Panc1 (cell line): Measurements from ENCODE around the gene PDE10A.

Experiments used
- CTCF ChIP-seq: fragments of 450-650 bp; IDR thresholded peaks from 2 replicates; pipeline ENCODE4 v1.5.1; 2017; ENCODE audit warnings: mild to moderate bottlenecking
- POLR2AphosphoS5 ChIP-seq: IDR thresholded peaks from 2 replicates; pipeline ENCODE4 v1.6.1; 2012; ENCODE audit warnings: mild to moderate bottlenecking, low read depth, low read length, moderate library complexity
- REST ChIP-seq, 2 experiments: IDR thresholded peaks; 2 replicates each; pipeline ENCODE4 v1.6.1; 2011 to 2012; ENCODE audit warnings: low read depth in 2 of 2, control low read depth in 1 of 2, low read length in 1 of 2, mild to moderate bottlenecking in 1 of 2, moderate library complexity in 1 of 2; ENCODE audit not compliant: insufficient read depth in 1 of 2

DNA sequence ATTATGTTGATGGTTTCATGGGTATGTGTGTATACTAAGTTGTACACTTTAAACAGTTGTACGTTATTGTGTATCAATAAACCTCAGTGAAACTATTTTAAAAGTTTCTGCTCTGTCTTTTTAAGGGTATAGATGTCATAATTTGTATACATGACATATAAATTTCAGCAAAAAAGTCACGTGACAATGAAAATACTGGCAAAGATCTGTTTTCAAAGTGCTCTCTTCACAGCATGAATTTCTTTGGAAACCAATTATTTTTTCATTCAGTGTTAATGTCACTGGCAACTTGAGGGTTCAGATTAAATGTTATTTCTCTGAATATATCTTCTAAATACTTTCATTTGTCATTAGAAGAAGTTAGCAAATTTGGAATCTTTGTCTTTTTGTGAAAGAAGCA is 261.9 kb downstream of the PDE10A start:
- TF ChIP-seq CTCF, result no peak
- TF ChIP-seq POLR2AphosphoS5, result no peak
- TF ChIP-seq REST (IDR thresholded peaks at IDR 0.05; ENCODE audit: insufficient read depth in 1 of 2, low read depth in 2 of 2, low read length in 1 of 2), result no peak
